ENCODE data around the gene FBL.

Gene FBL

GRCh38 chr19:39796000-39796498, 50.1 kb downstream of the FBL start:
- no peak for DNase-seq (ENCODE audit: extremely low read depth in 1 of 2, low read depth in 1 of 2)

GRCh38 chr19:39795001-39795400, 51.2 kb downstream of the FBL start:
- no peak for DNase-seq (ENCODE audit: extremely low read depth in 1 of 2, low read depth in 1 of 2)

GRCh38 chr19:39792999-39793546, 53.1 kb downstream of the FBL start:
- peak; percentile 27 to 63 for DNase-seq (ENCODE audit: extremely low read depth in 1 of 2, low read depth in 1 of 2)

- DNase-seq (ENCODE audit: extremely low read depth in 1 of 2, low read depth in 1 of 2) = no peak
These were observed 57.9 kb downstream of the FBL start for GRCh38 chr19:39788244-39788643.
